ENCODE results near the gene GNA12.

DNA sequence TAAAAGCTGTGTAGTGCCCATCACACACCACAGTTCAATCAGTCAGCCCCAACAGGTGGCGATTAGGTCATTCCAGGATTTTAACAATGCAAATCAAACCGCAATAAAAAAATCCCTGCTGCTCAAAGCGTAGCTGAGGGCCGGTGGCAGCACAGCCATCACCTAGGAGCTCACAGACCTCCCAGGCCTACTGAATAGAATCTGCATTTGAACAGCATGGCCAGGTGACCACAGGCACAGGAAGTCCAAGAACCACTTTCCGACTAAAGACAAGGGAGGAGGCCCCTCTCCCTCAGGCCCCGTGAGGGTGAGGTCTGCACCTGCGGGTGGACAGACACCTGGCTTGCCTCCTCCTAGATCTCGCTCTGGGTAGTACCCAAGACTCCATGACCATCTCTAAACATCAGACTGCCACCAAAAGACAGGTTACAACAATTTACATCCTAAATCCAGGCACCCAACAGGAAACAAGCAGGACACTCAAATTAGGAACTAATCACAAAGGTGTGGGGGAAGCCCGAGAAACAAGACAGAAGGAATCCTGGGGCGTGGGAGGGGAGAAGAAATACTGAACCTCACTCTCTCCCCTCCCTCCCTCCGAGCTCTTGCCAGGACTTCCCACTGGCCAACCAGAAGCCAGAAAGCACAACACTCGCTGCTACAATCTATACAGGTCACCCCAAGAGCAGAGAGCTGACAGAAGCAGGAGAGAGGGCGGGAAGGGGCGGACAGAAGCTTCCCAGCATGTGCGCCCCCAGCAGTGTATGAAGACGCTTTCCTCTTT, 19.2 kb downstream of the GNA12 start:
- TF ChIP-seq, protein P1, sequence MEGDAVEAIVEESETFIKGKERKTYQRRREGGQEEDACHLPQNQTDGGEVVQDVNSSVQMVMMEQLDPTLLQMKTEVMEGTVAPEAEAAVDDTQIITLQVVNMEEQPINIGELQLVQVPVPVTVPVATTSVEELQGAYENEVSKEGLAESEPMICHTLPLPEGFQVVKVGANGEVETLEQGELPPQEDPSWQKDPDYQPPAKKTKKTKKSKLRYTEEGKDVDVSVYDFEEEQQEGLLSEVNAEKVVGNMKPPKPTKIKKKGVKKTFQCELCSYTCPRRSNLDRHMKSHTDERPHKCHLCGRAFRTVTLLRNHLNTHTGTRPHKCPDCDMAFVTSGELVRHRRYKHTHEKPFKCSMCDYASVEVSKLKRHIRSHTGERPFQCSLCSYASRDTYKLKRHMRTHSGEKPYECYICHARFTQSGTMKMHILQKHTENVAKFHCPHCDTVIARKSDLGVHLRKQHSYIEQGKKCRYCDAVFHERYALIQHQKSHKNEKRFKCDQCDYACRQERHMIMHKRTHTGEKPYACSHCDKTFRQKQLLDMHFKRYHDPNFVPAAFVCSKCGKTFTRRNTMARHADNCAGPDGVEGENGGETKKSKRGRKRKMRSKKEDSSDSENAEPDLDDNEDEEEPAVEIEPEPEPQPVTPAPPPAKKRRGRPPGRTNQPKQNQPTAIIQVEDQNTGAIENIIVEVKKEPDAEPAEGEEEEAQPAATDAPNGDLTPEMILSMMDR (IDR thresholded peaks at IDR 0.05; ENCODE audit: borderline replicate concordance, extremely low read depth, low read length, poor library complexity, severe bottlenecking): no peak
- no peak for TF ChIP-seq EZH2 (IDR thresholded peaks at IDR 0.05; ENCODE audit: borderline replicate concordance, low read depth, low read length, severe bottlenecking)

Data from DND-41 (cell line).